Measurements from ENCODE around the gene ROR2.
A peak's percentile ranks its signal among the peaks of the same experiment; 100 is the strongest.

ROR2 gene

GRCh38 chr9:91776409-91777291 is 173.4 kb downstream of the ROR2 start:
- TF ChIP-seq GATA1 (IDR thresholded peaks at IDR 0.05; ENCODE audit: low read depth, low read length): no peak
- no peak for TF ChIP-seq POLR2A (IDR thresholded peaks at IDR 0.05; ENCODE audit: low read length)
- DNase-seq: peak in 1 of 2 experiments; percentile 8

GRCh38 chr9:91775708-91776028 is 174.4 kb downstream of the ROR2 start:
- no peak for DNase-seq

GRCh38 chr9:91775011-91775707 is 174.9 kb downstream of the ROR2 start:
- peak; percentile 74 to 86 for DNase-seq
- no peak for TF ChIP-seq POLR2A (IDR thresholded peaks at IDR 0.05; ENCODE audit: low read length)

More at GRCh38 chr9:91775708-91776028, 174.4 kb downstream of the ROR2 start:
- TF ChIP-seq GATA1 (IDR thresholded peaks at IDR 0.05; ENCODE audit: low read depth, low read length) (no peak), POLR2A (IDR thresholded peaks at IDR 0.05; ENCODE audit: low read length) (no peak)

- no peak for DNase-seq
- TF ChIP-seq POLR2A (IDR thresholded peaks at IDR 0.05; ENCODE audit: low read length): no peak
- TF ChIP-seq GATA1 (IDR thresholded peaks at IDR 0.05; ENCODE audit: low read depth, low read length): no peak
These were observed 176.9 kb downstream of the ROR2 start for GRCh38 chr9:91773156-91773555.

GRCh38 chr9:91771864-91772263 is 178.2 kb downstream of the ROR2 start:
- DNase-seq: no peak
- TF ChIP-seq POLR2A (IDR thresholded peaks at IDR 0.05; ENCODE audit: low read length) (no peak), GATA1 (IDR thresholded peaks at IDR 0.05; ENCODE audit: low read depth, low read length) (no peak)

- TF ChIP-seq POLR2A (IDR thresholded peaks at IDR 0.05; ENCODE audit: low read length) (no peak), GATA1 (IDR thresholded peaks at IDR 0.05; ENCODE audit: low read depth, low read length) (no peak)
- no peak for DNase-seq
These were observed 179.0 kb downstream of the ROR2 start for GRCh38 chr9:91771027-91771426.

GRCh38 chr9:91770229-91770628 is 179.8 kb downstream of the ROR2 start:
- TF ChIP-seq POLR2A (IDR thresholded peaks at IDR 0.05; ENCODE audit: low read length) (no peak), GATA1 (IDR thresholded peaks at IDR 0.05; ENCODE audit: low read depth, low read length) (no peak)
- DNase-seq: no peak

- no peak for DNase-seq
- no peak for TF ChIP-seq GATA1 (IDR thresholded peaks at IDR 0.05; ENCODE audit: low read depth, low read length)
- no peak for TF ChIP-seq POLR2A (IDR thresholded peaks at IDR 0.05; ENCODE audit: low read length)
These were observed 180.8 kb downstream of the ROR2 start for GRCh38 chr9:91768977-91769916.

GRCh38 chr9:91768507-91768906 is 181.5 kb downstream of the ROR2 start:
- no peak for TF ChIP-seq POLR2A (IDR thresholded peaks at IDR 0.05; ENCODE audit: low read length)
- TF ChIP-seq GATA1 (IDR thresholded peaks at IDR 0.05; ENCODE audit: low read depth, low read length): no peak
- no peak for DNase-seq

- no peak for DNase-seq
- TF ChIP-seq POLR2A (IDR thresholded peaks at IDR 0.05; ENCODE audit: low read length) (no peak), GATA1 (IDR thresholded peaks at IDR 0.05; ENCODE audit: low read depth, low read length) (no peak)
These were observed 183.5 kb downstream of the ROR2 start for GRCh38 chr9:91766315-91767069.

GRCh38 chr9:91765296-91765695 is 184.7 kb downstream of the ROR2 start:
- TF ChIP-seq GATA1 (IDR thresholded peaks at IDR 0.05; ENCODE audit: low read depth, low read length) (no peak), POLR2A (IDR thresholded peaks at IDR 0.05; ENCODE audit: low read length) (no peak)
- DNase-seq: no peak

- no peak for DNase-seq
- TF ChIP-seq GATA1 (IDR thresholded peaks at IDR 0.05; ENCODE audit: low read depth, low read length): no peak
- TF ChIP-seq POLR2A (IDR thresholded peaks at IDR 0.05; ENCODE audit: low read length): no peak
These were observed 185.4 kb downstream of the ROR2 start for GRCh38 chr9:91764661-91765060.

GRCh38 chr9:91761362-91761761 is 188.7 kb downstream of the ROR2 start:
- no peak for DNase-seq
- TF ChIP-seq POLR2A (IDR thresholded peaks at IDR 0.05; ENCODE audit: low read length) (no peak), GATA1 (IDR thresholded peaks at IDR 0.05; ENCODE audit: low read depth, low read length) (no peak)
